ENCODE results near the gene PRDM2.

DNA sequence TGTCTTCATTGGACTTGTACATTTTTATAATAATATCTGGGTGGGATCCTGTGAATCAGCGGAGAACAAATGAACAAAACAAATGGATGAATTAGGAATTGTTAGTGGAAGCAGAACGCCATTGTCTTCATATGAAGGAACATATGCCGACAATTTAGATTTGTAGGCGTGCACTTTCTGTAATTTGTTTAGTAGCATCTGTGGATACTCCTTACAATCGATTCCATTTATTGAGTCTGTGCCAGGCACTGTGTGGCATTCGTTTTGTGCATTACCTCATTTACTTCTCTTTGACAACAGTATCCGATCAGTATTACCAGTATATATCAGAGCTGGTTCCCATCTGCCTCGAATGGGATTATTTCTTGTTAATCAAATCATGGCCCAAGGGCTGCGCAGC, 61.9 kb downstream of the PRDM2 start:
- TF ChIP-seq ZFP30 (CRISPR knock-in tag; IDR thresholded peaks at IDR 0.05) (no peak), CSDC2 (CRISPR knock-in tag; IDR thresholded peaks at IDR 0.05) (no peak), ESRRG (CRISPR knock-in tag; IDR thresholded peaks at IDR 0.05) (no peak), ZNF565 (CRISPR knock-in tag; conservative IDR thresholded peaks at IDR 0.05; ENCODE audit: low read depth) (no peak)
- TF ChIP-seq, protein P1, sequence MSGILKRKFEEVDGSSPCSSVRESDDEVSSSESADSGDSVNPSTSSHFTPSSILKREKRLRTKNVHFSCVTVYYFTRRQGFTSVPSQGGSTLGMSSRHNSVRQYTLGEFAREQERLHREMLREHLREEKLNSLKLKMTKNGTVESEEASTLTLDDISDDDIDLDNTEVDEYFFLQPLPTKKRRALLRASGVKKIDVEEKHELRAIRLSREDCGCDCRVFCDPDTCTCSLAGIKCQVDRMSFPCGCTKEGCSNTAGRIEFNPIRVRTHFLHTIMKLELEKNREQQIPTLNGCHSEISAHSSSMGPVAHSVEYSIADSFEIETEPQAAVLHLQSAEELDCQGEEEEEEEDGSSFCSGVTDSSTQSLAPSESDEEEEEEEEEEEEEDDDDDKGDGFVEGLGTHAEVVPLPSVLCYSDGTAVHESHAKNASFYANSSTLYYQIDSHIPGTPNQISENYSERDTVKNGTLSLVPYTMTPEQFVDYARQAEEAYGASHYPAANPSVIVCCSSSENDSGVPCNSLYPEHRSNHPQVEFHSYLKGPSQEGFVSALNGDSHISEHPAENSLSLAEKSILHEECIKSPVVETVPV (CRISPR knock-in tag; IDR thresholded peaks at IDR 0.05): no peak

Data from SK-N-SH treated with all-trans-retinoic acid at 6 μM for 48 hours (cell line).